Caki2 (cell line): Measurements from ENCODE around the gene SCRT2. TPM values are rescaled to one million over a fixed set of nuclear protein-coding genes. Genes with fewer than 3 reads are reported as not detected.
"Not testable (repeated sequence)": the region's sequence is repeated elsewhere in the genome, so short reads cannot be mapped to it uniquely, and the experiment has no call there.

Experiments
- DNase-seq: peaks from one replicate; pipeline ENCODE4 v3.0.0-alpha.2; 2015; ENCODE audit warnings: low read depth
- in situ Hi-C: cut with HindIII; loops from 2 replicates; pipeline ENCODE4 v1.10.0; 2016; ENCODE audit warnings: low sequenced_read_pairs, low pct_unique_long_range_greater_than_20kb, mixed read lengths
- total RNA-seq: library from RNA; depleted of rRNA; stranded (reverse); fragments of >200 nt; shearing (Covaris generic); gene quantifications from 2 replicates; pipeline ENCODE4 v1.2.3, GENCODE V29; 2014; ENCODE audit warnings: low replicate concordance

Gene SCRT2
- total RNA-seq, 1 experiment from 2014 or later, result not detected

DNA sequence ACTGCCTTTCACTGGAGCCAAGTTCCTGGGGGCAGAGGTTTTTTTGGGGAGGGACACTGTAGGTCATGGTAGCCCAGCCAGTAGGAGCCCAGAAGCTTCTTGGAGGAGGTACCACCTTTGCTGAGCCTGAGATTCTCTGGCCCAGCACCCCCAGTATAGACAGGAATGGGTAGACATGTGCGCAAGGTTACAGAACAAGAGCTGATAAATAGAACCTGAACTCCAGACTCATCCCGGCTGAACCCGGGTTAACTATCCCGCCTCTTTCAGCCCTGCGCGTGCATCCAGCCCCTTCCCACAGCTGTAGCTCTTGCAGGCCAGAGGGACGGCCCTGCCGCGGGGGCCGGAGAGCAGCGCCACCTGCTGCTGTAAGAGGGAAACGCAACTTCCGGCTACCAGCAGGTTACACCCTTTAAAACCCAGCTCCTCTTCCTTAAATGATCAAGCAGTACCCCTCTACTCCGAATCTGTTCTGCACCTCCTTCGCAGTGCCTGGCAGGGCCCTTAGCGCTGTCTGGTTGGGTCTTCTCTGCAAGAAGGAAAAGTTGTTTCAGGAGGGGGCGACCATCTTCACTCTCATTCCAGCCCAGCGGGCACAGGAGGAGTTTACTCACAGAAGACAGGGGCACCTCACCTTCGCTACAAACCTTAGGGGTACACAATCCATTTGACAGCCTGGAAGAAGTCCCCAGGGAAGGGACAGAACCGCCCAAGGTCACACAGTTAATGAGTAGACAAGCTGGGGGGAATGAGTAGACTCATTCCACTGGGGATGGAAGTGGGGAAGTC, 30.1 kb downstream of the SCRT2 start:
- DNase-seq, result peak; percentile 75
- in situ Hi-C loops, result loop anchor here (10.0 kb wide), 1 partner anchor 111 kb away; no protein-coding TSS in a partner anchor

- in situ Hi-C loops, result loop anchor here (10.0 kb wide), 1 partner anchor 110 kb away; no protein-coding TSS in a partner anchor
- no peak for DNase-seq
Observed at GRCh38 chr20:644692-645317, 30.8 kb downstream of the SCRT2 start.

GRCh38 chr20:642398-643174, 33.0 kb downstream of the SCRT2 start:
- DNase-seq, result no peak
- in situ Hi-C loops, result loop anchor here (10.0 kb wide), 1 partner anchor 108 kb away; no protein-coding TSS in a partner anchor

DNA sequence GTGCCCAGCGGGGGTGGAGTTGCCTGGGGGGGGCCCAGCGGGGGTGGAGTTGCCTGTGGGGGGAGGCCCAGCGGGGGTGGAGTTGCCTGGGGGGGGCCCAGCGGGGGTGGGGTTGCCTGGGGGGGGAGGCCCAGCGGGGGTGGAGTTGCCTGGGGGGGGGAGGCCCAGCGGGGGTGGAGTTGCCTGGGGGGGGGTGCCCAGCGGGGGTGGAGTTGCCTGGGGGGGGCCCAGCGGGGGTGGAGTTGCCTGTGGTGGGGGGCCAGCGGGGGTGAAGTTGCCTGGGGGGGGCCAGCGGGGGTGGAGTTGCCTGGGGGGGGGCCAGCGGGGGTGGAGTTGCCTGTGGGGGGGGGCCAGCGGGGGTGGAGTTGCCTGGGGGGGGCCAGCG, 33.6 kb downstream of the SCRT2 start:
- in situ Hi-C loops, result loop anchor here (10.0 kb wide), 1 partner anchor 107 kb away; no protein-coding TSS in a partner anchor
- DNase-seq, result not testable (repeated sequence)

DNA sequence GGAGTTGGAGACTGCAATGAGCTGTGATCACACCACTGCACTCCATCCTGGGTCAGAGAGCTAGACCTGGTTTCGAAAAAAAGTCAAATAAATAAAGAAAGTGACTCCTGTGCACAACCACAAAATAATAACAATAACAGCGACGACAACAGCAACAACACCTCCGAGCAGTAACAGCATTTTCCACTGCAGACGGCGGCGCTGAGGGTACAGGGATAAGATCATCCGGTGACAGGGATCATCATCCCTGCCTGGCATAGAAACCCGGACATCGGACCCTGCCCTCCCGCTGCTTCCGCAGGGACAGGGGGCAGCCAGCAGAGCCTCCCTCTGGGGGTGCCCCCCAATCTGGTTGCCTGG, 34.1 kb downstream of the SCRT2 start:
- peak; percentile 33 for DNase-seq
- in situ Hi-C loops, result loop anchor here (10.0 kb wide), 1 partner anchor 107 kb away; no protein-coding TSS in a partner anchor

- no peak for DNase-seq
- in situ Hi-C loops, result loop anchor here (10.0 kb wide), 1 partner anchor 106 kb away; no protein-coding TSS in a partner anchor
Observed at GRCh38 chr20:640674-641515, 34.7 kb downstream of the SCRT2 start.

DNA sequence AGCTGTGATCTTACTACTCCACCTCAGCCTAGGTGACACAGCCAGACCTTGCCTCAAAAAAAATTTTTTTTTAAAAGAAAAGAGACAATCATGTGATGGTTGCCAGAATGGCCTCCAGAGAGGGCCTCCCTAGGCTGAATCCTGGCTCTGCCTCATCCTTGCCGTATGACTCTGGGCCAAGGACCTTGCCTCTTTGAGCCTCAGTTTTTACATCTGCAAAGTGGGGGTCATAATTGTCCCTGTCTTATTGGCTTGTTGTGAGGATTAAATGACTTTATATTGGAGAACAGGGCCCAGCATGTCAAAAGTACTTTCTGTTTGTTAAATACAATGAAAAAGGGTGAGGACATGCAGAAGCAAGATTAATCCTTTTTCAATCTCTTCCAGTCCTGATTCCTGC, 37.0 kb downstream of the SCRT2 start:
- in situ Hi-C loops, result no loop called here
- DNase-seq, result no peak

DNA sequence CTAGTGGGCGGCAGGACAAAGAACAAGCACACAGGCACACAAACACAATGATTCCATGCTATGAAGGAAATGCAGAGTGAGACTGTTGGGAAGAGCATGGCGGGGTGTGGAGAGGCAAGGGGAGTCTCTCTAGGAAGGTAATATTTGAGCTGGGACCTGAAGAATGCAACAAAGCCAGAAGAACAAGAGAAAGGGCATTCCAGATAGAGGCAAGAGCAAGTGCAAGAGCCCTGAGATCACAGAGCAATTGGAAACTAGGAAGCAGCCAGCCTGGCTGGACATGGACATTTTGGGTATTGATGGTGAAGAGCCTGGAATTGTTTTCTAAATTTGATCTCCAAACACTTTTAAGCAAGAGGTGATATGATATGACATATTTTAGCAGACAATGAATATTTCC, 38.0 kb downstream of the SCRT2 start:
- no peak for DNase-seq
- in situ Hi-C loops, result no loop called here

GRCh38 chr20:635893-636338, 39.7 kb downstream of the SCRT2 start:
- in situ Hi-C loops, result no loop called here
- peak; percentile 37 for DNase-seq

DNA sequence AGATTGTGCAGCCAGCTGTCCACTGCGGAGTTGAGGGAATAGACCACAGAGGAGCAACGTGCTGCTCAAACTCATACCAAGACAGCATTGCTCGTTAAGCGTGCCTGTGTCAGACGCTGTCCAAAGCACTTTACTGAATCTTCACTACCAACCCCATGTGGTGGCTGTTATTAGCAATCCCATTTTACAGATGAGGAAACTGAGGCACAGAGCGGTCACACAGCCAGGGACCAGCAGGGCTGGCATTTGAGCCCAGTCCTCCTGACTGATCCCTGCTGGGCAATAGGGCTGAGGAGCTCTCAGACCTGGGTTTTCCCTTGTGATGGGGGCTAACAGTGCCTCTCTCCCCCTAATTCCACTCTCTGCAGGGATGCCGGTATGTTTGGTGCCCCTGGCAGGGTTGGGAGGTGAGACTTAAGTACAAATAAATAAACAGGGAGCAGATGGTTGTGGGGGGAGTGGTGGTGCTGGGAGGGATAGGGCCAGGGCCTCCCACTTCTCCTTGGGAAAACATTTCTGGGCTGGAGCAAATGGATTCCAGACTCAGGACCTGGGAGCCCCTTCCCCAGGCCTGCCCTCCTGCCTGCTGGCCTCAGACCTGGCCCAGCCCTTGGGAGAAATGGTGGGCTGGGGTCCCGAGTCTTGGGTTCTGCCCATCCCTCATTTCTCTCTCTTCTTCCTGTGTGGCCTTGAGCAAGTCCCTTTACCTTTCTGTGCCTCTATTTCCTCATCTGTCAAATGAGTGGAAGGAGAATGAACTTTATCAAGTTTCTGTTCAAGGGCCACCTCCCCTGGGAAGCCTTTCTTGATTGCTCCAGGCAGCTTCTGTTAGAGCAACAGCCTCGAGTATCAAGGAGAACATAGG, 40.3 kb downstream of the SCRT2 start:
- in situ Hi-C loops, result no loop called here
- no peak for DNase-seq

DNA sequence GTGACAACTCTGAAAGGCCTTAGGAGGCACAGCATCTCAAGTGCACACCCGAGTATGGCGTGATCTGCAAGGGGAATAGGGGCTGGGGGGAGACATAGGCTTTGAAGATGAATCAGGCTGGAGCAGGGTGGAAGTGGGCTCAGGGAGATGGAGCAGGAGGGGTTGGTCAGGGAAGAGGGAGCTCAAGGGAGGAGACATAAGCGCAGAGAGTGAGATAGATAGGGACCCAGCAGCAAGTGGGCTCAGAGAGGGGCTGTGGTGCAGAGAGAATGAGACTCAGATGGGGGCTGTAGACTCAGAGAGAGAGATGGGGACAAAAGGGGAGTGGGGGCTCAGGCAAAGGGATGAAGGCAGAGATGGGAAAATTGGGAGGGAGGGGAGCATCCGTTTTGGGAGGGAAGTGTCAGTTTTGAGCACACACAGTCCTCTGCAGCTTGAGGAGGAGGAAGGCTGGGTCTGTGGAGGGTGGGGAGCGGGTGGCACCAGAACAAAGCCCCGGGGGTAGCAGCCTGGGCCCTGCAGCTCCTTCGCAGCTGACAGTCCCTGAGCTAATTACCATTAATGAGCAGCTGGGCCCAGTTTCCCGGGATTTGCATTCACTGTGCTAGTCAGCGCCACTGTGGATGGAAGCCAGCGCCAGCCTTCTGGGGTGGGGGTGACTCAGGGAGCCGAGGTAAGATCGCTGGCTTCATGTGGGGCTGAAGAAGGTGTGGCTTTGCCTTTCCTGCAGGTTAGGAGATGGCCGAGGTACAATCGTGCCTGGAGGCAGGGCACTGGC, 41.3 kb downstream of the SCRT2 start:
- no peak for DNase-seq
- in situ Hi-C loops, result no loop called here

DNA sequence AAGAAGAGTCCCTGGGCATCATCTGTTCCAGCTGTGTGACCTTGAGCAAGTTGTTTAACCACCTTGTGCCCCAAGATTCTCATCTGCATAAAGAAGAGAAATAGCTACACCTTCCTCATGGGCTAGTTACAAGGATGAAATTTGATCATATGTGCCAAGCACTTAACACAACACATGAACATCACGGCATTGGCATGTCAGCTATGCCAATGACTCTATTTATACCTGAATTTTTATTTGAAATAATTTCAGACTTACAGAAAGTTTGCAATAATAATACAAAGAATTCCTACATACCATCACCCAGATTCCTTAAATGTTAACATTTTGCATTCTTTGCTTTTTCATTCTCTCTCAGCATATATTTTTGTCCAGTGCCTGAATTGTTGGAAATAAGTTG, 44.5 kb downstream of the SCRT2 start:
- in situ Hi-C loops, result no loop called here
- DNase-seq, result no peak

DNA sequence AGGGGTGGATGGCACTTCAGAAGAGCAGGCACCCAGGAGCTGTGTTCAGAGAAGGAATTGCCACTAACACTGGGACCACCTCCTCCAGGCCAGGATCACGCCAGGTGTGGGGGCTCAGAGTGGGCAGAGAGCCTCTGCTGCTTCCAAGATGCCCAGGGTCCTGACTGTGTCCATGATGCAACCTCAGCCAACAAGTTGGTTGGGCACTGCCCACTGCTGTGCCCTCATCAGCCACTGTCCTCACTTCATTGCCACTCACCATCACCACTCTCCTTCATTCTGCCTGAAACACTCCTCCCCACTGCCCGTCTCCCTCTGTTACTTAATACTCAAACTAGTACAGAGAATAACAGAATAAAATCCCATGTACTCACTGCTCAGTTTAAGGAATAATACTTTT, 49.0 kb downstream of the SCRT2 start:
- in situ Hi-C loops, result no loop called here
- no peak for DNase-seq

- in situ Hi-C loops, result no loop called here
- DNase-seq, result no peak
Observed at GRCh38 chr20:625360-625932, 50.2 kb downstream of the SCRT2 start.

- in situ Hi-C loops, result no loop called here
- no peak for DNase-seq
Observed at GRCh38 chr20:623704-624103, 51.9 kb downstream of the SCRT2 start.

DNA sequence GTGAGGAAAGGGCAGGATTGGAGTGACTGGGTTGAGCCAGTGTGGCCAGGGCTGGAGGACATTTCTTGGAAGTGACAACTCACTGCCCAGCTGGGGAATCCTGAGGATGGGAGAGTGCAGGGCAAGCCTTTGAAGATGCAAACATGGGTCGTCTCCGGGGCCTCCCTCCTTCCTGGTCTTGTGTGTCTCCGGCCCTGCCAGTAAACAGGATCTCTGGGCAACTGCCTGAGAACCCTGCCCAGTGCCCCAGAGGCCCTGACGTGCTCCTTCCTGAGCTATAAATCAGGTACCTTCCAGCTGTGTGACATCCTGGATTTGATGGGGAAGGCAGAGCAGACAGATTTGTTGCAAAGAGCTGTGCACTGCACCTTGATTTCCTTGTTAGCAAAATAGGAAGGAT, 52.6 kb downstream of the SCRT2 start:
- in situ Hi-C loops, result no loop called here

More for the DNA sequence above, 52.6 kb downstream of the SCRT2 start:
- DNase-seq, result no peak
